GM23338 (cell line): Measurements from ENCODE around the gene GRM8. TPM values are rescaled to one million over a fixed set of nuclear protein-coding genes. Genes with fewer than 3 reads are reported as not detected.

Experiments used
- ATAC-seq: fragments of 200-7000 bp; cut with Tn5 transposase; 3 replicates; pipeline ENCODE4 v1.9.1; 2020
- DNase-seq: peaks from one replicate; pipeline ENCODE4 v3.0.0-alpha.2; 2015; ENCODE audit warnings: low spot score
- H2AFZ ChIP-seq: fragments of 200-600 bp; sonication (generic); 2 replicates; pipeline ENCODE4 v1.8.0; 2016; ENCODE audit warnings: antibody characterized with exemption, mild to moderate bottlenecking, moderate library complexity
- H3F3A ChIP-seq: fragments of 200-600 bp; sonication (generic); replicated peaks from 2 replicates; pipeline ENCODE4 v1.8.0; 2017; ENCODE audit warnings: antibody characterized with exemption, mixed run types, low read depth
- H3K27ac ChIP-seq: fragments of 200-600 bp; sonication (generic); 2 replicates; pipeline ENCODE4 v1.6.1; 2016; ENCODE audit warnings: low read depth
- H3K27me3 ChIP-seq: fragments of 200-600 bp; sonication (generic); 2 replicates; pipeline ENCODE4 v1.8.0; 2016; ENCODE audit warnings: mild to moderate bottlenecking, mixed run types, moderate library complexity; ENCODE audit not compliant: insufficient read depth
- H3K36me3 ChIP-seq: fragments of 200-600 bp; sonication (generic); 2 replicates; pipeline ENCODE4 v1.8.0; 2016; ENCODE audit warnings: mild to moderate bottlenecking; ENCODE audit not compliant: insufficient read depth
- H3K4me1 ChIP-seq: fragments of 200-600 bp; sonication (generic); 2 replicates; pipeline ENCODE4 v1.8.0; 2016; ENCODE audit warnings: mild to moderate bottlenecking, moderate library complexity; ENCODE audit not compliant: insufficient read depth
- H3K4me2 ChIP-seq: fragments of 200-600 bp; sonication (generic); 2 replicates; pipeline ENCODE4 v1.7.1; 2017; ENCODE audit warnings: mixed run types
- H3K4me3 ChIP-seq: fragments of 200-600 bp; sonication (generic); 2 replicates; pipeline ENCODE4 v1.6.1; 2016; ENCODE audit warnings: mixed run types
- H3K79me2 ChIP-seq: fragments of 200-600 bp; sonication (generic); replicated peaks from 2 replicates; pipeline ENCODE4 v1.8.0; 2017; ENCODE audit warnings: mild to moderate bottlenecking; ENCODE audit not compliant: insufficient read depth
- H3K9me2 ChIP-seq: fragments of 200-600 bp; sonication (generic); 2 replicates; pipeline ENCODE4 v1.8.0; 2017; ENCODE audit not compliant: insufficient read depth
- H4K20me1 ChIP-seq: fragments of 200-600 bp; sonication (generic); replicated peaks from 2 replicates; pipeline ENCODE4 v1.8.0; 2017; ENCODE audit warnings: mild to moderate bottlenecking; ENCODE audit not compliant: insufficient read depth
- H3K27ac Mint-ChIP-seq: 2 replicates; pipeline ENCODE4 v1.8.0; 2020; ENCODE audit warnings: inconsistent platforms, mild to moderate bottlenecking, moderate library complexity, mixed read lengths
- H3K27me3 Mint-ChIP-seq: 3 replicates; pipeline ENCODE4 v1.8.0; 2022; ENCODE audit warnings: low read depth, mild to moderate bottlenecking, moderate library complexity, mixed read lengths, inconsistent platforms; ENCODE audit not compliant: insufficient read depth, poor library complexity
- H3K36me3 Mint-ChIP-seq: 3 replicates; pipeline ENCODE4 v1.8.0; 2021; ENCODE audit warnings: low read depth, mild to moderate bottlenecking, inconsistent platforms, moderate library complexity, mixed read lengths
- H3K4me1 Mint-ChIP-seq: 3 replicates; pipeline ENCODE4 v1.8.0; 2020; ENCODE audit warnings: mild to moderate bottlenecking, inconsistent platforms, mixed read lengths
- H3K4me3 Mint-ChIP-seq: 3 replicates; pipeline ENCODE4 v1.8.0; 2021; ENCODE audit warnings: moderate library complexity, mild to moderate bottlenecking, inconsistent platforms, mixed read lengths
- H3K9me3 Mint-ChIP-seq: 3 replicates; pipeline ENCODE4 v1.8.0; 2020; ENCODE audit warnings: moderate library complexity, mild to moderate bottlenecking, inconsistent platforms, mixed read lengths
- CREB1 ChIP-seq: fragments of 250-450 bp; sonication (Bioruptor Pico); IDR thresholded peaks from 2 replicates; pipeline ENCODE4 v1.5.0; 2020; ENCODE audit warnings: low read depth, mild to moderate bottlenecking, moderate library complexity
- CTCF ChIP-seq, 2 experiments: fragments of 200-600 bp in 1 of 2; sonication (generic) in 1 of 2; conservative IDR thresholded peaks; 2 replicates each; pipeline versions ENCODE4 v1.5.1 to v1.6.1; 2016 to 2017; ENCODE audit warnings: antibody characterized with exemption in 2 of 2, low read depth in 2 of 2, mild to moderate bottlenecking in 2 of 2, moderate library complexity in 1 of 2
- ETS1 ChIP-seq: IDR thresholded peaks from 2 replicates; pipeline ENCODE4 v1.6.1; 2016; ENCODE audit warnings: antibody characterized with exemption
- EZH2 ChIP-seq: fragments of 200-600 bp; sonication (generic); IDR thresholded peaks from one replicate; pipeline ENCODE4 v1.8.0; 2017; ENCODE audit warnings: antibody characterized with exemption, mild to moderate bottlenecking, low read depth; ENCODE audit not compliant: unreplicated experiment
- EZH2phosphoT487 ChIP-seq: fragments of 200-600 bp; sonication (generic); IDR thresholded peaks from one replicate; pipeline ENCODE4 v1.8.1; 2018; ENCODE audit warnings: antibody characterized with exemption; ENCODE audit not compliant: unreplicated experiment
- JUNB ChIP-seq: IDR thresholded peaks from one replicate; pipeline ENCODE4 v1.6.1; 2016; ENCODE audit warnings: antibody characterized with exemption; ENCODE audit not compliant: unreplicated experiment
- NANOG ChIP-seq: IDR thresholded peaks from 2 replicates; pipeline ENCODE4 v1.6.1; 2016; ENCODE audit warnings: antibody characterized with exemption, borderline replicate concordance
- POLR2AphosphoS5 ChIP-seq: IDR thresholded peaks from 2 replicates; pipeline ENCODE4 v1.6.1; 2016; ENCODE audit warnings: antibody characterized with exemption, low read depth
- STAT1 ChIP-seq: IDR thresholded peaks from one replicate; pipeline ENCODE4 v1.6.1; 2016; ENCODE audit warnings: antibody characterized with exemption; ENCODE audit not compliant: unreplicated experiment
- ZNF114 ChIP-seq: fragments of 250-450 bp; sonication (Bioruptor Pico); IDR thresholded peaks from 2 replicates; pipeline ENCODE4 v1.5.0; 2020; ENCODE audit warnings: mild to moderate bottlenecking, moderate library complexity
- ZNF331 ChIP-seq: fragments of 250-450 bp; sonication (Bioruptor Pico); IDR thresholded peaks from 2 replicates; pipeline ENCODE4 v1.5.0; 2020; ENCODE audit warnings: low read depth, mild to moderate bottlenecking, moderate library complexity
- ZNF462 ChIP-seq: fragments of 250-450 bp; sonication (Bioruptor Pico); IDR thresholded peaks from 2 replicates; pipeline ENCODE4 v1.5.0; 2020; ENCODE audit warnings: mild to moderate bottlenecking, moderate library complexity
- polyA plus RNA-seq: library from polyadenylated mRNA; unstranded; fragments of >200 nt; fragmentation: Nextera tagmentation; extraction: Ambion mirVana; gene quantifications from 2 replicates; pipeline ENCODE4 v1.2.1, GENCODE V29; 2016
- total RNA-seq: library from RNA; depleted of rRNA; stranded (reverse); fragments of >200 nt; shearing (Covaris generic); gene quantifications from 2 replicates; pipeline ENCODE4 v1.2.3, GENCODE V29; 2014
- TF ChIP-seq, protein P1 (sequence below): IDR thresholded peaks from one replicate; pipeline ENCODE4 v1.6.1; 2018; ENCODE audit warnings: antibody characterized with exemption; ENCODE audit not compliant: unreplicated experiment

GRM8 gene
- total and polyA plus RNA-seq, 2 experiments from 2014 or later, result 1.9 to 6.6 TPM

DNA sequence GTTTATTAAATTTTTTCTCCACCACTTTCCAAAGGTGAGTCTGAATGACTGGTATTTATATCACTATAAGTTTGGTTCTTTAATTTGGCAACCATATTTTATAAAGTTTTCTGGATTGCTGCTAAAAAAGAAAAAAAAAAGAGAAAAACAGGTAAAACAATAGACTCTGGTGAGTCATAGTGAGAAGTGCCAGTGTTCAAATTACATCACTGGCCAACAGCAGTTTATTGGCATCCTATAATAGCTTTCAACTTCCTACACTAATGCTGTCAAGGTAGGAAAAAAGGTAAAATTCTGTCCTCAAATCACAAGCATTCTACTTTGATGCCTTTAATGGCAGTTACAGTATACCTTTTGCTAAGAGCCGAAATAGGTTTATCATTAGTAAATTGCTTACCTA, 808.8 kb downstream of the GRM8 start (continued):
- TF ChIP-seq, protein P1, sequence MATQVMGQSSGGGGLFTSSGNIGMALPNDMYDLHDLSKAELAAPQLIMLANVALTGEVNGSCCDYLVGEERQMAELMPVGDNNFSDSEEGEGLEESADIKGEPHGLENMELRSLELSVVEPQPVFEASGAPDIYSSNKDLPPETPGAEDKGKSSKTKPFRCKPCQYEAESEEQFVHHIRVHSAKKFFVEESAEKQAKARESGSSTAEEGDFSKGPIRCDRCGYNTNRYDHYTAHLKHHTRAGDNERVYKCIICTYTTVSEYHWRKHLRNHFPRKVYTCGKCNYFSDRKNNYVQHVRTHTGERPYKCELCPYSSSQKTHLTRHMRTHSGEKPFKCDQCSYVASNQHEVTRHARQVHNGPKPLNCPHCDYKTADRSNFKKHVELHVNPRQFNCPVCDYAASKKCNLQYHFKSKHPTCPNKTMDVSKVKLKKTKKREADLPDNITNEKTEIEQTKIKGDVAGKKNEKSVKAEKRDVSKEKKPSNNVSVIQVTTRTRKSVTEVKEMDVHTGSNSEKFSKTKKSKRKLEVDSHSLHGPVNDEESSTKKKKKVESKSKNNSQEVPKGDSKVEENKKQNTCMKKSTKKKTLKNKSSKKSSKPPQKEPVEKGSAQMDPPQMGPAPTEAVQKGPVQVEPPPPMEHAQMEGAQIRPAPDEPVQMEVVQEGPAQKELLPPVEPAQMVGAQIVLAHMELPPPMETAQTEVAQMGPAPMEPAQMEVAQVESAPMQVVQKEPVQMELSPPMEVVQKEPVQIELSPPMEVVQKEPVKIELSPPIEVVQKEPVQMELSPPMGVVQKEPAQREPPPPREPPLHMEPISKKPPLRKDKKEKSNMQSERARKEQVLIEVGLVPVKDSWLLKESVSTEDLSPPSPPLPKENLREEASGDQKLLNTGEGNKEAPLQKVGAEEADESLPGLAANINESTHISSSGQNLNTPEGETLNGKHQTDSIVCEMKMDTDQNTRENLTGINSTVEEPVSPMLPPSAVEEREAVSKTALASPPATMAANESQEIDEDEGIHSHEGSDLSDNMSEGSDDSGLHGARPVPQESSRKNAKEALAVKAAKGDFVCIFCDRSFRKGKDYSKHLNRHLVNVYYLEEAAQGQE, result no peak
- TF ChIP-seq CREB1 (CRISPR knock-in tag) (no peak), JUNB (no peak), ZNF462 (no peak)

GRCh38 chr7:126442908-126443307, 809.8 kb downstream of the GRM8 start:
- Histone ChIP-seq H3F3A (no peaks in the 10 kb centered on the region), H3K4me1 (no peaks in the 10 kb centered on the region), H3K4me3 (no peak overlapping the region), H3K27me3 (no peaks in the 10 kb centered on the region), H3K9me2 (no peaks in the 10 kb centered on the region), H4K20me1 (no peaks in the 10 kb centered on the region), H3K27ac (no peak overlapping the region), H3K79me2 (no peaks in the 10 kb centered on the region), H2AFZ (no peak overlapping the region; the same call in 1 of the 2 replicates), H3K36me3 (no peaks in the 10 kb centered on the region), H3K4me2 (no peak overlapping the region)
- no peaks in the 10 kb centered on the region for H3K36me3 Mint-ChIP-seq
- H3K4me1 Mint-ChIP-seq, result no peaks in the 10 kb centered on the region
- ATAC-seq, result no peak
- H3K9me3 Mint-ChIP-seq, result no peaks in the 10 kb centered on the region
- no peak overlapping the region for H3K4me3 Mint-ChIP-seq
- H3K27me3 Mint-ChIP-seq, result no peaks in the 10 kb centered on the region
- DNase-seq, result no peak
- no peak overlapping the region for H3K27ac Mint-ChIP-seq
- TF ChIP-seq STAT1, result no peak
- TF ChIP-seq NANOG, result no peak
- TF ChIP-seq ZNF331 (CRISPR knock-in tag), result no peak
- TF ChIP-seq CREB1 (CRISPR knock-in tag), result no peak
- TF ChIP-seq CTCF (conservative IDR thresholded peaks at IDR 0.05; ENCODE audit: low read depth in 2 of 2), result no peak
- no peak for TF ChIP-seq JUNB
- no peak for TF ChIP-seq EZH2
- no peak for TF ChIP-seq ETS1
- TF ChIP-seq EZH2phosphoT487, result no peak
- TF ChIP-seq ZNF114, result no peak
- no peak for TF ChIP-seq POLR2AphosphoS5
